KMS-11 (cell line): Measurements from ENCODE around the gene DYRK1A.

Experiments used
- H2AFZ ChIP-seq: fragments of 200-600 bp; sonication (generic); 2 replicates; pipeline ENCODE4 v1.6.1; 2016; ENCODE audit warnings: antibody characterized with exemption, mixed run types, low read depth
- H3K27ac ChIP-seq: fragments of 200-600 bp; sonication (generic); 2 replicates; pipeline ENCODE4 v1.6.1; 2016; ENCODE audit warnings: mild to moderate bottlenecking, mixed run types
- H3K27me3 ChIP-seq: fragments of 200-600 bp; sonication (generic); 2 replicates; pipeline ENCODE4 v1.6.1; 2017; ENCODE audit warnings: mild to moderate bottlenecking, low read depth, mixed run types, moderate library complexity; ENCODE audit not compliant: insufficient read depth
- H3K36me3 ChIP-seq: fragments of 200-600 bp; sonication (generic); 2 replicates; pipeline ENCODE4 v1.6.1; 2017; ENCODE audit warnings: mild to moderate bottlenecking, mixed run types; ENCODE audit not compliant: insufficient read depth
- H3K4me1 ChIP-seq: fragments of 200-600 bp; sonication (generic); 2 replicates; pipeline ENCODE4 v1.6.1; 2016; ENCODE audit warnings: mild to moderate bottlenecking, low read depth, mixed run types; ENCODE audit not compliant: poor library complexity, severe bottlenecking
- H3K4me2 ChIP-seq: fragments of 200-600 bp; sonication (generic); 2 replicates; pipeline ENCODE4 v1.7.0; 2016; ENCODE audit warnings: mild to moderate bottlenecking, mixed run types
- H3K4me3 ChIP-seq: fragments of 200-600 bp; sonication (generic); IDR thresholded peaks from 2 replicates; pipeline ENCODE4 v1.6.1; 2017; ENCODE audit warnings: low read depth, low read length, mixed read lengths; ENCODE audit not compliant: insufficient read depth
- H3K79me2 ChIP-seq: fragments of 200-600 bp; sonication (generic); 2 replicates; pipeline ENCODE4 v1.6.1; 2016; ENCODE audit warnings: low read depth, mixed run types; ENCODE audit not compliant: insufficient read depth
- H3K9ac ChIP-seq: fragments of 200-600 bp; sonication (generic); 2 replicates; pipeline ENCODE4 v1.6.1; 2016; ENCODE audit warnings: mild to moderate bottlenecking, mixed run types
- H4K20me1 ChIP-seq: fragments of 200-600 bp; sonication (generic); 2 replicates; pipeline ENCODE4 v1.6.1; 2016; ENCODE audit warnings: mild to moderate bottlenecking, mixed run types; ENCODE audit not compliant: insufficient read depth
- CTCF ChIP-seq: fragments of 200-600 bp; sonication (generic); conservative IDR thresholded peaks from 2 replicates; pipeline ENCODE4 v1.6.1; 2017; ENCODE audit warnings: low read depth, mild to moderate bottlenecking, antibody characterized with exemption, low read length, moderate library complexity, mixed read lengths

Gene DYRK1A

GRCh38 chr21:37551331-37551992 is 184.9 kb downstream of the DYRK1A start:
- H3K27ac ChIP-seq: no peak overlapping the region

GRCh38 chr21:37551993-37552355 is 185.4 kb downstream of the DYRK1A start:
- no peak for TF ChIP-seq CTCF
- no peaks in the 10 kb centered on the region for H3K79me2 ChIP-seq
- no peaks in the 10 kb centered on the region for H3K36me3 ChIP-seq
- H3K9ac ChIP-seq: no peak overlapping the region
- no peak overlapping the region for H2AFZ ChIP-seq
- H3K27ac ChIP-seq: no peak overlapping the region
- peaks cover under 1% of the 10 kb centered on the region for H3K4me1 ChIP-seq
- H4K20me1 ChIP-seq: no peaks in the 10 kb centered on the region
- H3K4me2 ChIP-seq: no peak overlapping the region
- H3K27me3 ChIP-seq: no peaks in the 10 kb centered on the region
- no peak overlapping the region for H3K4me3 ChIP-seq

More at GRCh38 chr21:37551331-37551992, 184.9 kb downstream of the DYRK1A start:
- H3K4me2 ChIP-seq: no peak overlapping the region
- H4K20me1 ChIP-seq: no peaks in the 10 kb centered on the region
- no peaks in the 10 kb centered on the region for H3K4me1 ChIP-seq
- no peak overlapping the region for H3K4me3 ChIP-seq
- no peaks in the 10 kb centered on the region for H3K27me3 ChIP-seq
- no peak overlapping the region for H3K9ac ChIP-seq
- no peaks in the 10 kb centered on the region for H3K36me3 ChIP-seq
- H3K79me2 ChIP-seq: no peaks in the 10 kb centered on the region
- no peak for TF ChIP-seq CTCF
- no peak overlapping the region for H2AFZ ChIP-seq

- H3K79me2 ChIP-seq: no peaks in the 10 kb centered on the region
- no peaks in the 10 kb centered on the region for H3K27me3 ChIP-seq
- peaks cover 6% of the 10 kb centered on the region for H3K4me1 ChIP-seq
- H3K4me3 ChIP-seq: no peak overlapping the region
- no peak overlapping the region for H3K9ac ChIP-seq
- no peak overlapping the region for H3K27ac ChIP-seq
- TF ChIP-seq CTCF: no peak
- H4K20me1 ChIP-seq: no peaks in the 10 kb centered on the region
- no peak overlapping the region for H3K4me2 ChIP-seq
- no peak overlapping the region for H2AFZ ChIP-seq
- no peaks in the 10 kb centered on the region for H3K36me3 ChIP-seq
Measured at GRCh38 chr21:37552496-37553029, 186.0 kb downstream of the DYRK1A start.

- no peak overlapping the region for H3K27ac ChIP-seq
- no peaks in the 10 kb centered on the region for H3K27me3 ChIP-seq
- peaks cover 8% of the 10 kb centered on the region for H3K4me1 ChIP-seq
- no peak overlapping the region for H3K4me3 ChIP-seq
- TF ChIP-seq CTCF: no peak
- no peaks in the 10 kb centered on the region for H3K36me3 ChIP-seq
- no peaks in the 10 kb centered on the region for H3K79me2 ChIP-seq
- H3K9ac ChIP-seq: no peak overlapping the region
- no peak overlapping the region for H3K4me2 ChIP-seq
- no peaks in the 10 kb centered on the region for H4K20me1 ChIP-seq
- H2AFZ ChIP-seq: no peak overlapping the region
Measured at GRCh38 chr21:37553078-37553481, 186.5 kb downstream of the DYRK1A start.
